Nephron (organoid): ENCODE results near the gene PRKAR1B.

ENCODE experiments used
- H3K27ac Mint-ChIP-seq, 3 experiments: 2 replicates each; pipeline ENCODE4 v1.8.0; 2020; ENCODE audit warnings: mixed read lengths in 3 of 3, mild to moderate bottlenecking in 2 of 3, moderate library complexity in 1 of 3
- H3K27me3 Mint-ChIP-seq: 2 replicates; pipeline ENCODE4 v1.8.0; 2021; ENCODE audit warnings: low read depth, mild to moderate bottlenecking, moderate library complexity, mixed read lengths
- H3K36me3 Mint-ChIP-seq: 2 replicates; pipeline ENCODE4 v1.8.0; 2020; ENCODE audit warnings: low read depth, mixed read lengths
- H3K4me1 Mint-ChIP-seq: 2 replicates; pipeline ENCODE4 v1.8.0; 2020; ENCODE audit warnings: mixed read lengths
- H3K4me3 Mint-ChIP-seq, 3 experiments: 2 replicates each; pipeline ENCODE4 v1.8.0; 2020; ENCODE audit warnings: mild to moderate bottlenecking in 3 of 3, mixed read lengths in 3 of 3, moderate library complexity in 2 of 3
- H3K9me3 Mint-ChIP-seq: 2 replicates; pipeline ENCODE4 v1.8.0; 2020; ENCODE audit warnings: mixed read lengths
- CTCF ChIP-seq, 3 experiments: fragments of 200-600 bp; sonication (generic); IDR thresholded peaks; one replicate each; pipeline ENCODE4 v1.5.0; 2021; ENCODE audit warnings: antibody characterized with exemption in 3 of 3; ENCODE audit not compliant: unreplicated experiment in 3 of 3

The PRKAR1B gene

GRCh38 chr7:567305-567883, 159.7 kb downstream of the PRKAR1B start:
- Mint-ChIP-seq H3K4me3 (no peak overlapping the region), H3K27me3 (no peaks in the 10 kb centered on the region), H3K4me1 (peaks cover 48% of the 10 kb centered on the region)

GRCh38 chr7:566100-566499, 161.0 kb downstream of the PRKAR1B start:
- Mint-ChIP-seq H3K4me3 (no peak overlapping the region), H3K36me3 (no peaks in the 10 kb centered on the region), H3K27ac (no peak overlapping the region), H3K9me3 (no peaks in the 10 kb centered on the region), H3K4me1 (peaks cover 46% of the 10 kb centered on the region), H3K27me3 (no peaks in the 10 kb centered on the region)
- TF ChIP-seq CTCF (IDR thresholded peaks at IDR 0.05; ENCODE audit: unreplicated experiment in 3 of 3): no peak

More at GRCh38 chr7:567305-567883, 159.7 kb downstream of the PRKAR1B start:
- TF ChIP-seq CTCF (IDR thresholded peaks at IDR 0.05; ENCODE audit: unreplicated experiment in 3 of 3): no peak
- Mint-ChIP-seq H3K9me3 (no peaks in the 10 kb centered on the region), H3K27ac (no peak overlapping the region), H3K36me3 (no peaks in the 10 kb centered on the region)

GRCh38 chr7:564176-564865, 162.8 kb downstream of the PRKAR1B start:
- H3K4me1 Mint-ChIP-seq: peaks cover 46% of the 10 kb centered on the region
- no peaks in the 10 kb centered on the region for H3K9me3 Mint-ChIP-seq
- no peaks in the 10 kb centered on the region for H3K27me3 Mint-ChIP-seq
- H3K36me3 Mint-ChIP-seq: no peaks in the 10 kb centered on the region
- no peak overlapping the region for H3K4me3 Mint-ChIP-seq
- TF ChIP-seq CTCF (IDR thresholded peaks at IDR 0.05; ENCODE audit: unreplicated experiment in 3 of 3): no peak
- H3K27ac Mint-ChIP-seq: peak overlapping the region; percentile 62 to 77 (median 69)

GRCh38 chr7:563629-564170, 163.4 kb downstream of the PRKAR1B start:
- Mint-ChIP-seq H3K27ac (peak overlapping the region in 2 of 3 experiments; percentile 41 to 79), H3K4me3 (peak overlapping the region in 1 of 3 experiments; percentile 54), H3K27me3 (no peaks in the 10 kb centered on the region), H3K4me1 (peaks cover 40% of the 10 kb centered on the region), H3K9me3 (no peaks in the 10 kb centered on the region), H3K36me3 (no peaks in the 10 kb centered on the region)
- no peak for TF ChIP-seq CTCF (IDR thresholded peaks at IDR 0.05; ENCODE audit: unreplicated experiment in 3 of 3)

- Mint-ChIP-seq H3K36me3 (no peaks in the 10 kb centered on the region), H3K4me1 (peaks cover 33% of the 10 kb centered on the region), H3K27me3 (no peaks in the 10 kb centered on the region), H3K9me3 (no peaks in the 10 kb centered on the region), H3K27ac (peak overlapping the region; percentile 67 to 93 (median 81)), H3K4me3 (peak overlapping the region; percentile 74 to 75 (median 75))
- no peak for TF ChIP-seq CTCF (IDR thresholded peaks at IDR 0.05; ENCODE audit: unreplicated experiment in 3 of 3)
These were observed 164.1 kb downstream of the PRKAR1B start for GRCh38 chr7:562789-563628.
